Measurements from ENCODE around the gene TCF7L2.

TCF7L2 gene

GRCh38 chr10:112966194-112966855, 16.3 kb downstream of the TCF7L2 start:
- FAIRE-seq, result no peak

DNA sequence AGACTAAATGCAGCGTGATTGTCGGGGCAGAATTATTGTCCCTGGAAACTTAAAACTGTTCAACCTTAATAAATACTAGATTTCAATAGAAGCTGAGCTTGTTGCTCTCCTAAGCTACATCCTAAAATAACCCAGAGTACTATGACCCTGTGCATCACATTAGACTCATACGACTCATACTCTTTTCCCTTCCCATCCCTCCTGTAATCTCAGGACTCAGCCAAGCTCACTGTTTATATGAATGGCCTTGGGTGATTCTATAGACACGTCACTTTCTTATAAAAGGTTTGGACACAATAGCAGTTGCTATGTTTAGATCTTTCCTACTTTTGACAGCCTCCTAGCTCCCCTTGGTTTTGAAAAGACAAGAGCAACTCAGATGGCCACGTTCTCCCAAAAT, 17.2 kb downstream of the TCF7L2 start:
- no peak for FAIRE-seq

GRCh38 chr10:112969131-112969530, 19.1 kb downstream of the TCF7L2 start:
- FAIRE-seq, result no peak

GRCh38 chr10:112969542-112969941, 19.5 kb downstream of the TCF7L2 start:
- FAIRE-seq, result no peak

GRCh38 chr10:112970021-112970420, 20.0 kb downstream of the TCF7L2 start:
- no peak for FAIRE-seq

GRCh38 chr10:112972606-112973005, 22.6 kb downstream of the TCF7L2 start:
- FAIRE-seq, result no peak

DNA sequence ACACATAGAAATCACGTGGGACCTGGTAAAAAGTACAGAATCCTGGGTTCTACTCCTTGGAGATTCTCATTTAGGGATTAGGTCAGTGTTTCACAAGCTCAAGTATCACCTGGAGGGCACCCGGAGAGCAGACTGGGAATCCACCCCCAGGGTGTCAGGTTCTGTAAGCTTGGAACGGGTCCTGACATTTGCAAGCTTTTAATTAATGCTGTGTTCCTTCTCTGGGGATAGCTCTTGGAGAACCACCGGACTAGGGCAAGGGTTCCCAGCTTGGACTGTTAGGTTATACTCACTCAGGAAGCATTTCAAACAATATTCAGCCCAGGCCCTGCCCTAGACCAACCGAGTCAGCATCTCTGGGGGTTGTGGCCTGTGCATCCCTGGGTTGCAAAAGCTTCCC, 23.0 kb downstream of the TCF7L2 start:
- no peak for FAIRE-seq

GRCh38 chr10:112973805-112974204, 23.8 kb downstream of the TCF7L2 start:
- FAIRE-seq, result no peak

GRCh38 chr10:112977426-112977898, 27.4 kb downstream of the TCF7L2 start:
- no peak for FAIRE-seq

DNA sequence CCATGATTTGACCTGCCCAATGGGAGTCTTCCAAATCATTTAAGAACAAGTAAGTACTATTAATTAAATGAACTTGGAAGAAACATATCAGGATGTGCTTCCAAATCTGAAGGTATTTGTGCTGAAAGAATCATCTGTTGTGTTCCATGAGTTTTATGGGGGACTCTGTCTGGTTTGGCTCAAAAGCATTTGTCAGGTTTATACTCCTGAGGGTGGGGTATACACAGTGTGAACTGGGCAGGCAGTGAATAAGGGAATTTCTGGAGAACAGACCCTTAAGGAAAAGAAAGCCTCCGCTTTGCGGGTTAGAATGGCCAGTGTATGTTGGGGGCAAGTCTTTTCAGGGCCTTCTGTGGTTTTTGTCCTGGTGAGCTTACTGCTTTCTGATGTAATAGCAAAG, 29.9 kb downstream of the TCF7L2 start:
- FAIRE-seq, result no peak

DNA sequence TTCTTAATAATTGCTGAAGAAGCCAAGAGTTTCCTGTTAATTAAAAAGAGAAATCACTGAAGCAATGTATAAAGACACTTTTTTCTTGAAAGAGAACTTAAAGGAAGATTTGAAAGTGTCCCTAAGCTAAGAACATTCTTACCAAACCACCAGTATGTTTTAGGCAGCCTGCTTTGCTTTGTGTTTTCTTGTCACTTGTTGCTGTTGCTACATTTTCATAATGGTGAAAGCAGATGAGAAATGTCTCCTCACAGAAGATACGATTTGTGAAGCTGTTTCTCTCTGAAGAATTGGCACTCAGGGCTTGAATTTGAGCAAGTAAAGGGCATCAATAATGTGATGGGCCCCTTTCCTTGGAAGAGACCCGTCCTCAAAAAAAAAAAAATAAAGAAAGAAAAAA, 30.9 kb downstream of the TCF7L2 start:
- FAIRE-seq, result no peak

- FAIRE-seq, result no peak
Observed at GRCh38 chr10:112981553-112981952, 31.5 kb downstream of the TCF7L2 start.

DNA sequence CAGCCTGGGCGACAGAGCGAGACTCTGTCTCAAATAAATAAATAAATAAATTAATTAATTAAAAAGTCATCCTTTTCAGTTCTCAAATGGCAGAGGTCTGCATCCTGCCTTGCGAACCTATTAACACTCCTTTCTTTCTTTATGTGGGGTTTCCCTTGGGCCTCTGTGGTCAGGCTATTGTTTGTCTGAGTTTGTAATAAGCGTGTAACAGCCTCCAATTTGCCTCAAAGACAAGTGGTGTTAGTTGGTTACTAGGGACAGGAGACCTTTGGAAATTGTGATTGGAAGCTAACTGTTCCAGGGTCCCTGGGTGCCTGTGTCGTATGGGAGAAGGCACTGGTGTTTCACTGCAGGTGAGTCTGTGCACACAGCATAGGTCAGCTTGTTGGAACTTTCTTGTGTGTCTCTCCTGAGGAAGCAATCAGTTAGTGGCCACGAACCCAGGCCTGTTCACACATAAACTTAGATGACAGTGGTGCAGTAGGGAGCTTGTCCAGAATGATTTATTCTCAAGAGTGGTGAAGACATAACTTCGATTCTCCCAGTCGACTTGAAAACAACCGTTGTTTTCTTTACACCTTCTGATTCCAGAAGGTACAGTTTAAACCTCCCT, 33.5 kb downstream of the TCF7L2 start:
- FAIRE-seq, result no peak

DNA sequence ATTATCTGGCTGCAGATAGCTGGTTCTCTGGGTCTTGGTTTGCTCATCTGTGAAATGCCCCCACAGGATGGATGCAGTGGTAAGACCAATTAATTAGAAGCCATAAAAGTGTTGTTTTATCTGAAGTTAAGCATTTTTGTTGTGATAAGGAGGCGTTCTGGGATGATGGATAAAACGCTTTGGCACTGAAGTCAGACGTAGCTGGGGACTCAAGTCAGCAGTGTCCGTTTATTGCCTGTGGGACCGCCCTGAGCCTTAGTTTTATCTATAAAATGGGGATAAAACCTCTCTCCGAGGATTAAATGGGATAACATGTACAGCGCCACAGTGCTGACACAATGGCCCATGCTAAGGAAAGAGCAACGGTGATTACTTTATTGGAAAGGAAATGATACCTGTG, 34.7 kb downstream of the TCF7L2 start:
- FAIRE-seq, result no peak

GRCh38 chr10:112985690-112986543, 35.9 kb downstream of the TCF7L2 start:
- FAIRE-seq, result no peak

GRCh38 chr10:112986544-112987190, 36.6 kb downstream of the TCF7L2 start:
- no peak for FAIRE-seq

DNA sequence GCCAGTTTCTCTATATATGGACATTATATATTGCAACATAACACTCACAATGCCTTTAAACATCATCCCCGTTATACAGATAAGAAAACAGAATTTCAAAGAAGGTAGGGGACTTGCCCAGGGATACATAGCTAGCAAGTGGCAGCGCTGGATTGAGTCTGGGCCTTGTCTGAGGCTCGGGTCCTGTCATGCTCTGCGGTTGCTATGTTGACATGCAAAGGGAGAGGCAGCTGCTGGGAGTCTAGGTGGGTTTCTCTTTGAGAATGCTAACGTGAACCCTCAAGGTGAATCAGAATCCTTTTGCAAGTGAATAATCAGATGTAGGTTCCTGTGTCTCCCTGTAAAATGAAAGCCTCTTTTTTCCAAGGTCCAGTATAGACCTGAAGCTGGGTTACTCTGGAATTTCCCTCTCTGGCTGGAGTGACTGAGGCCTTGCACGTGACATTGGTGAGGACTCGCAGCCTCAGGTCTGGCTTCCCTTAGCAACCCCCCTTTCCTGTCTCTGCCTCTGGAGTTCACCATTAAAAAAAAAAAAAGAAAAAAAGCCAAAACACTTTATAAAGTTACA, 38.9 kb downstream of the TCF7L2 start:
- no peak for FAIRE-seq

GRCh38 chr10:112989826-112990225, 39.8 kb downstream of the TCF7L2 start:
- FAIRE-seq, result no peak

GRCh38 chr10:112990271-112990670, 40.2 kb downstream of the TCF7L2 start:
- FAIRE-seq, result no peak

GRCh38 chr10:112991888-112992491, 41.9 kb downstream of the TCF7L2 start:
- no peak for FAIRE-seq

GRCh38 chr10:112996462-112996861, 46.4 kb downstream of the TCF7L2 start:
- no peak for FAIRE-seq

GRCh38 chr10:112999102-112999501, 49.1 kb downstream of the TCF7L2 start:
- no peak for FAIRE-seq

DNA sequence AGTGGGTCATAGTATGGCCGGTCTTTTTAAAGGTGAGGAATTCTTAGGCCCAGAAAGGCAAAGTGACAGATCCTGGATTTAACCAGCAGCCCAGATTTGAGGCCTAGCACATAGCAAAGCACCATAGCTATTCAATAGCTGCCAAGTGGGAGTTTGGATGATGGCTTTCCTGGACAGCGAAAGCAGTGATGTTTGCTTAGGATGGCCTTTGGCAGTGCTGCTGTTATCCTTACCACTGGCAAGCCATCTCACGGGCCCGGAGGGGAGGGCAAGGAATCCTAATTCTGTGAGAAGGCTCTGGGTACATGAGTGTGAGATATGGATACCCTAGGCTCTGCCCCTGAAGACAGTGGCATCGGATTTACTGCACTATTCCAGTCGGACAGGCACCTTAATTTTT, 50.4 kb downstream of the TCF7L2 start:
- FAIRE-seq, result no peak
